Measurements from ENCODE around the gene ISG20L2.
"Not testable (repeated sequence)": the region's sequence is repeated elsewhere in the genome, so short reads cannot be mapped to it uniquely, and the experiment has no call there.

The ISG20L2 gene

GRCh38 chr1:156728599-156729462, at the start of gene ISG20L2:
TSS of gene ISG20L2 (minus strand) at chr1:156728766. CDS start at chr1:156727652, 1,114 bp downstream.
- DNase-seq (ENCODE audit: low read depth, low spot score): no peak

GRCh38 chr1:156777573-156777972, 49.0 kb upstream of the ISG20L2 start:
- DNase-seq (ENCODE audit: low read depth, low spot score): no peak

GRCh38 chr1:156776942-156777341, 48.4 kb upstream of the ISG20L2 start:
- DNase-seq (ENCODE audit: low read depth, low spot score): no peak

- no peak for DNase-seq (ENCODE audit: low read depth, low spot score)
These were observed 47.2 kb upstream of the ISG20L2 start for GRCh38 chr1:156775799-156776198.

- no peak for DNase-seq (ENCODE audit: low read depth, low spot score)
These were observed 45.0 kb upstream of the ISG20L2 start for GRCh38 chr1:156773607-156774006.

- no peak for DNase-seq (ENCODE audit: low read depth, low spot score)
These were observed 44.3 kb upstream of the ISG20L2 start for GRCh38 chr1:156772728-156773497.

- DNase-seq (ENCODE audit: low read depth, low spot score): no peak
These were observed 43.7 kb upstream of the ISG20L2 start for GRCh38 chr1:156772222-156772621.

GRCh38 chr1:156768610-156769295, 40.2 kb upstream of the ISG20L2 start:
- no peak for DNase-seq (ENCODE audit: low read depth, low spot score)

GRCh38 chr1:156767879-156768604, 39.5 kb upstream of the ISG20L2 start:
- no peak for DNase-seq (ENCODE audit: low read depth, low spot score)

- DNase-seq (ENCODE audit: low read depth, low spot score): peak; percentile 100
These were observed 38.7 kb upstream of the ISG20L2 start, which contains the start of gene PRCC for GRCh38 chr1:156767101-156767878. TSS of gene PRCC (plus strand) at chr1:156767535. CDS start at chr1:156767772, 237 bp downstream.

GRCh38 chr1:156766298-156767100, 37.9 kb upstream of the ISG20L2 start:
- DNase-seq (ENCODE audit: low read depth, low spot score): no peak

GRCh38 chr1:156765666-156766065, 37.1 kb upstream of the ISG20L2 start:
- DNase-seq (ENCODE audit: low read depth, low spot score): no peak

- not testable (repeated sequence) for DNase-seq (ENCODE audit: low read depth, low spot score)
These were observed 36.6 kb upstream of the ISG20L2 start for GRCh38 chr1:156765136-156765535.

GRCh38 chr1:156760796-156761104, 32.2 kb upstream of the ISG20L2 start:
- DNase-seq (ENCODE audit: low read depth, low spot score): no peak

GRCh38 chr1:156760092-156760795, 31.7 kb upstream of the ISG20L2 start:
- DNase-seq (ENCODE audit: low read depth, low spot score): no peak

GRCh38 chr1:156757572-156758253, 29.1 kb upstream of the ISG20L2 start:
- not testable (repeated sequence) for DNase-seq (ENCODE audit: low read depth, low spot score)

- no peak for DNase-seq (ENCODE audit: low read depth, low spot score)
These were observed 27.8 kb upstream of the ISG20L2 start for GRCh38 chr1:156756355-156756754.

- no peak for DNase-seq (ENCODE audit: low read depth, low spot score)
These were observed 27.0 kb upstream of the ISG20L2 start for GRCh38 chr1:156755527-156755950.

GRCh38 chr1:156754219-156754618, 25.7 kb upstream of the ISG20L2 start:
- DNase-seq (ENCODE audit: low read depth, low spot score): no peak

Data from iPS DF 19.7 (cell line).